ENCODE measurements around the gene CPB1. TPM values are rescaled to one million over a fixed set of nuclear protein-coding genes. Genes with fewer than 3 reads are reported as not detected.

CPB1 gene
- total and polyA plus RNA-seq, 2 donors (not counting 1 experiment from before 2014, with no cell fraction given) = not detected

DNA sequence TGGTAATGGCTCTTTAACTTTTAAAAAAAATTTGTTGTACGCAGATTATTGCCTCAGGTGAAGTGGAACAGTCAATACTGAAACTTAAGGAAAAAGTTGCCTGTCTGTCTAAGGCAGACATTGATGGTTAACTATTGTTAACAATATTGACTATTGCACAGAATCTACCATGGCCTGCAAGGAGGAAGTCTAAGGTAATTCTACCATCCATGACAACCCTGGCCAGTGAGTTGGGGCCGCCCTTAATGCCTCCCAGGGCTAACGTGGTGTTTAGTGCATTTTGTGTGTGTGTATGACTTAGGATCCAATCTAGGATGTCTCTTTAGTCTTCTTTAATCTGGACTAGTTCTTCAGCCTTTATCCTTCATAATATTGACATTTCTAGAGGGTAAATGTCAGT lies 2.1 kb upstream of the CPB1 start:
- Mint-ChIP-seq H3K4me3 (no peak overlapping the region), H3K4me1 (no peaks in the 10 kb centered on the region), H3K9me3 (ENCODE audit: insufficient read depth) (no peaks in the 10 kb centered on the region), H3K27me3 (peaks cover 4% of the 10 kb centered on the region), H3K27ac (no peak overlapping the region)
- Histone ChIP-seq H3K79me2 (ENCODE audit: control insufficient read depth, insufficient read depth, low read length) (no peaks in the 10 kb centered on the region), H3K9ac (ENCODE audit: low read length) (no peak overlapping the region), H3K27ac (ENCODE audit: low read length in 2 of 2) (no peak overlapping the region), H3K27me3 (replicated peaks in 1 of 4; ENCODE audit: control extremely low read depth in 1 of 4, control insufficient read depth in 3 of 4, insufficient read depth in 4 of 4, low read length in 3 of 4) (no peaks in the 10 kb centered on the region), H3K4me2 (replicated peaks; ENCODE audit: low read depth, low read length, poor library complexity, severe bottlenecking) (no peak overlapping the region), H3K36me3 (replicated peaks in 1 of 2; ENCODE audit: control extremely low read depth in 1 of 2, control insufficient read depth in 1 of 2, extremely low read depth in 1 of 2, insufficient read depth in 2 of 2, low read length in 1 of 2) (no peaks in the 10 kb centered on the region), H3K9me3 (ENCODE audit: control extremely low read depth in 1 of 3, control insufficient read depth in 2 of 3, insufficient read depth in 1 of 3, low read length in 2 of 3) (no peaks in the 10 kb centered on the region), H2AFZ (ENCODE audit: insufficient read depth, low read depth, low read length, poor library complexity, severe bottlenecking) (no peak overlapping the region), H4K20me1 (ENCODE audit: control insufficient read depth, insufficient read depth, low read length, poor library complexity, severe bottlenecking) (no peaks in the 10 kb centered on the region), H3K4me3 (ENCODE audit: control extremely low read depth in 1 of 5, extremely low read depth in 1 of 5, insufficient read depth in 1 of 5, low read depth in 2 of 5, low read length in 4 of 5) (no peak overlapping the region), H3K4me1 (ENCODE audit: control insufficient read depth in 2 of 2, insufficient read depth in 2 of 2, low read length in 2 of 2) (no peaks in the 10 kb centered on the region)
- intact Hi-C loops (cut with micrococcal nuclease) = no loop called here
- no peak for ATAC-seq (ENCODE audit: low read depth)
- DNase-seq = no peak
- ChIA-PET POLR2A (no interaction called here), CTCF (no interaction called here)
- WGBS (ENCODE audit: insufficient coverage) = 90% methylated on average over 2 of the region's 3 CpGs
- TF ChIP-seq, protein P1, sequence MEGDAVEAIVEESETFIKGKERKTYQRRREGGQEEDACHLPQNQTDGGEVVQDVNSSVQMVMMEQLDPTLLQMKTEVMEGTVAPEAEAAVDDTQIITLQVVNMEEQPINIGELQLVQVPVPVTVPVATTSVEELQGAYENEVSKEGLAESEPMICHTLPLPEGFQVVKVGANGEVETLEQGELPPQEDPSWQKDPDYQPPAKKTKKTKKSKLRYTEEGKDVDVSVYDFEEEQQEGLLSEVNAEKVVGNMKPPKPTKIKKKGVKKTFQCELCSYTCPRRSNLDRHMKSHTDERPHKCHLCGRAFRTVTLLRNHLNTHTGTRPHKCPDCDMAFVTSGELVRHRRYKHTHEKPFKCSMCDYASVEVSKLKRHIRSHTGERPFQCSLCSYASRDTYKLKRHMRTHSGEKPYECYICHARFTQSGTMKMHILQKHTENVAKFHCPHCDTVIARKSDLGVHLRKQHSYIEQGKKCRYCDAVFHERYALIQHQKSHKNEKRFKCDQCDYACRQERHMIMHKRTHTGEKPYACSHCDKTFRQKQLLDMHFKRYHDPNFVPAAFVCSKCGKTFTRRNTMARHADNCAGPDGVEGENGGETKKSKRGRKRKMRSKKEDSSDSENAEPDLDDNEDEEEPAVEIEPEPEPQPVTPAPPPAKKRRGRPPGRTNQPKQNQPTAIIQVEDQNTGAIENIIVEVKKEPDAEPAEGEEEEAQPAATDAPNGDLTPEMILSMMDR (IDR thresholded peaks at IDR 0.05) = no peak
- no peak for TF ChIP-seq EZH2 (IDR thresholded peaks at IDR 0.05; ENCODE audit: borderline replicate concordance, insufficient read depth, low read depth, low read length, poor library complexity, severe bottlenecking)

DNA sequence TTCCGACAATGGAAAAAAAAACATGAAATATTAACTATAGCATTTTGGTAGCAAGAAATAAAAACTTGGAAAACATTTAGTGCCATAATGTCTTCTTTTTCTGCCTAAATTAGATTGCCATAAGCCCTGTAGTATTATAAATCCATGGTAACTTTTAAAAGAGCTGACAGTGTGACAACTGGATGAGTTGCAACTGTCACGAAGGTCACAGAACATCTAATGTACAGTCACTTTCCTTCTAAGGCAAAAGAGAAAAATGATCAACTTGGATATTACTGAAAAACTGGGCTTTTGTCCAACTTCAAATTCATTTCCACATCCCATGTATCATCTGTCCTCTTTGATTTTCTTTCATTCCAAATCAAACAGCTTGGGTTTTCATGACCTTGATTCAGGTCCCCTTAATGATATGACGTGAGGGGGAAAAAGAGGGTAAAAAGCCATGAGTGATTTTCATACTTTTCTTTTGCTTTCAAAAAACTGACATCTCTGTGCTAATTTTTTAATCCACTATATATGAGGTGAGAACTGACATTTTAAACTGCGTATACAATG lies 602 bp downstream of the CPB1 start:
- Histone ChIP-seq H3K4me2 (replicated peaks; ENCODE audit: low read depth, low read length, poor library complexity, severe bottlenecking) (no peak overlapping the region), H3K9ac (ENCODE audit: low read length) (no peak overlapping the region), H3K36me3 (replicated peaks in 1 of 2; ENCODE audit: control extremely low read depth in 1 of 2, control insufficient read depth in 1 of 2, extremely low read depth in 1 of 2, insufficient read depth in 2 of 2, low read length in 1 of 2) (no peaks in the 10 kb centered on the region), H2AFZ (ENCODE audit: insufficient read depth, low read depth, low read length, poor library complexity, severe bottlenecking) (no peak overlapping the region), H3K4me1 (ENCODE audit: control insufficient read depth in 2 of 2, insufficient read depth in 2 of 2, low read length in 2 of 2) (no peaks in the 10 kb centered on the region), H3K4me3 (ENCODE audit: control extremely low read depth in 1 of 5, extremely low read depth in 1 of 5, insufficient read depth in 1 of 5, low read depth in 2 of 5, low read length in 4 of 5) (no peak overlapping the region), H3K79me2 (ENCODE audit: control insufficient read depth, insufficient read depth, low read length) (no peaks in the 10 kb centered on the region), H3K27me3 (replicated peaks in 1 of 4; ENCODE audit: control extremely low read depth in 1 of 4, control insufficient read depth in 3 of 4, insufficient read depth in 4 of 4, low read length in 3 of 4) (no peaks in the 10 kb centered on the region), H4K20me1 (ENCODE audit: control insufficient read depth, insufficient read depth, low read length, poor library complexity, severe bottlenecking) (no peaks in the 10 kb centered on the region), H3K9me3 (ENCODE audit: control extremely low read depth in 1 of 3, control insufficient read depth in 2 of 3, insufficient read depth in 1 of 3, low read length in 2 of 3) (no peaks in the 10 kb centered on the region), H3K27ac (ENCODE audit: low read length in 2 of 2) (no peak overlapping the region)
- no CpG with 5 or more reads among the region's 4 CpGs for WGBS (ENCODE audit: insufficient coverage)
- Mint-ChIP-seq H3K27me3 (peaks cover 4% of the 10 kb centered on the region), H3K4me1 (no peaks in the 10 kb centered on the region), H3K4me3 (no peak overlapping the region), H3K27ac (no peak overlapping the region), H3K9me3 (ENCODE audit: insufficient read depth) (no peaks in the 10 kb centered on the region)
- no peak for ATAC-seq (ENCODE audit: low read depth)
- DNase-seq = no peak
- intact Hi-C loops (cut with micrococcal nuclease) = no loop called here
- ChIA-PET POLR2A (no interaction called here), CTCF (interaction anchor here (1.8 kb wide), 1 partner anchor 10 kb away, joined by 4 read pairs; no protein-coding TSS in a partner anchor)
- TF ChIP-seq, protein P1 (IDR thresholded peaks at IDR 0.05) = no peak
- no peak for TF ChIP-seq EZH2 (IDR thresholded peaks at IDR 0.05; ENCODE audit: borderline replicate concordance, insufficient read depth, low read depth, low read length, poor library complexity, severe bottlenecking)
